DND-41 (cell line): ENCODE measurements around the gene ASB8.

Experiments
- ATAC-seq: fragments of 200-7000 bp; cut with Tn5 transposase; 3 replicates; pipeline ENCODE4 v1.9.1; 2021; ENCODE audit warnings: low read depth; ENCODE audit not compliant: insufficient read depth
- DNase-seq: peaks from one replicate; pipeline ENCODE4 v3.0.0-alpha.2; 2020
- H2AFZ ChIP-seq: 2 replicates; pipeline ENCODE4 v1.6.0; 2012; ENCODE audit warnings: low read depth, low read length
- H3K27ac ChIP-seq: 2 replicates; pipeline ENCODE4 v1.5.1; 2012; ENCODE audit warnings: low read length, inconsistent platforms
- H3K27me3 ChIP-seq: fragments of 200-600 bp; sonication (generic); 2 replicates; pipeline ENCODE4 v1.6.0; 2012; ENCODE audit warnings: low read length, mild to moderate bottlenecking, inconsistent platforms; ENCODE audit not compliant: insufficient read depth, poor library complexity
- H3K36me3 ChIP-seq: 2 replicates; pipeline ENCODE4 v1.5.1; 2012; ENCODE audit warnings: low read length, inconsistent platforms; ENCODE audit not compliant: insufficient read depth
- H3K4me1 ChIP-seq: 2 replicates; pipeline ENCODE4 v1.5.1; 2012; ENCODE audit warnings: mild to moderate bottlenecking, low read length; ENCODE audit not compliant: insufficient read depth
- H3K4me2 ChIP-seq: 2 replicates; pipeline ENCODE4 v1.6.0; 2012; ENCODE audit warnings: mild to moderate bottlenecking, moderate library complexity, low read length, inconsistent platforms; ENCODE audit not compliant: insufficient read depth
- H3K4me3 ChIP-seq, 2 experiments: fragments of 200-600 bp in 1 of 2; shearing (Covaris generic) in 1 of 2; 2 replicates each; pipeline ENCODE4 v1.5.1; 2012 to 2016; ENCODE audit warnings: inconsistent platforms in 2 of 2, low read length in 2 of 2, mild to moderate bottlenecking in 2 of 2, low read depth in 1 of 2, moderate library complexity in 1 of 2
- H3K79me2 ChIP-seq: 2 replicates; pipeline ENCODE4 v1.6.0; 2012; ENCODE audit warnings: low read length, inconsistent platforms; ENCODE audit not compliant: insufficient read depth
- H3K9ac ChIP-seq: 2 replicates; pipeline ENCODE4 v1.6.0; 2012; ENCODE audit warnings: low read depth, mild to moderate bottlenecking, inconsistent platforms, low read length, moderate library complexity
- H3K9me3 ChIP-seq: 2 replicates; pipeline ENCODE4 v1.5.1; 2012; ENCODE audit warnings: low read length, moderate library complexity, mild to moderate bottlenecking, inconsistent platforms; ENCODE audit not compliant: insufficient read depth, severe bottlenecking
- H4K20me1 ChIP-seq: 2 replicates; pipeline ENCODE4 v1.6.0; 2012; ENCODE audit warnings: low read length; ENCODE audit not compliant: insufficient read depth
- CTCF ChIP-seq: IDR thresholded peaks from 2 replicates; pipeline ENCODE4 v1.5.1; 2012; ENCODE audit warnings: borderline replicate concordance, low read length, moderate library complexity, mild to moderate bottlenecking; ENCODE audit not compliant: poor library complexity, severe bottlenecking; ENCODE audit errors: extremely low read depth
- EZH2 ChIP-seq: IDR thresholded peaks from 3 replicates; pipeline ENCODE4 v1.6.1; 2012; ENCODE audit warnings: borderline replicate concordance, low read depth, mild to moderate bottlenecking, moderate library complexity, low read length, inconsistent platforms; ENCODE audit not compliant: severe bottlenecking

ASB8 gene

GRCh38 chr12:48201516-48201915 lies 44.2 kb upstream of the ASB8 start:
- Histone ChIP-seq H3K9ac (no peak overlapping the region), H3K79me2 (no peaks in the 10 kb centered on the region), H2AFZ (no peak overlapping the region), H3K27ac (no peak overlapping the region), H3K4me1 (no peaks in the 10 kb centered on the region), H3K36me3 (no peaks in the 10 kb centered on the region), H3K4me3 (no peak overlapping the region), H4K20me1 (no peaks in the 10 kb centered on the region), H3K9me3 (no peaks in the 10 kb centered on the region), H3K27me3 (peaks cover 10% of the 10 kb centered on the region), H3K4me2 (no peak overlapping the region)
- no peak for ATAC-seq
- TF ChIP-seq CTCF: no peak
- no peak for TF ChIP-seq EZH2
- no peak for DNase-seq

- no peak overlapping the region for H3K27ac ChIP-seq
- no peaks in the 10 kb centered on the region for H4K20me1 ChIP-seq
- no peak overlapping the region for H3K4me2 ChIP-seq
- no peak for DNase-seq
- no peaks in the 10 kb centered on the region for H3K9me3 ChIP-seq
- H2AFZ ChIP-seq: no peak overlapping the region
- H3K4me1 ChIP-seq: no peaks in the 10 kb centered on the region
- no peak overlapping the region for H3K4me3 ChIP-seq
- no peaks in the 10 kb centered on the region for H3K36me3 ChIP-seq
- no peak for TF ChIP-seq CTCF
- TF ChIP-seq EZH2: no peak
- ATAC-seq: no peak
- H3K9ac ChIP-seq: no peak overlapping the region
- peaks cover 10% of the 10 kb centered on the region for H3K27me3 ChIP-seq
- no peaks in the 10 kb centered on the region for H3K79me2 ChIP-seq
Measured at GRCh38 chr12:48201091-48201490, 43.8 kb upstream of the ASB8 start.

- Histone ChIP-seq H3K4me1 (no peaks in the 10 kb centered on the region), H3K9ac (no peak overlapping the region), H3K27me3 (peaks cover 10% of the 10 kb centered on the region), H3K36me3 (no peaks in the 10 kb centered on the region), H3K4me3 (no peak overlapping the region), H3K9me3 (no peaks in the 10 kb centered on the region), H3K4me2 (no peak overlapping the region), H2AFZ (no peak overlapping the region), H3K79me2 (no peaks in the 10 kb centered on the region), H4K20me1 (no peaks in the 10 kb centered on the region), H3K27ac (no peak overlapping the region)
- TF ChIP-seq CTCF: no peak
- TF ChIP-seq EZH2: no peak
- DNase-seq (no peak), ATAC-seq (no peak)
Measured at GRCh38 chr12:48199774-48200221, 42.5 kb upstream of the ASB8 start.

GRCh38 chr12:48198985-48199384 lies 41.7 kb upstream of the ASB8 start:
- Histone ChIP-seq H3K79me2 (no peaks in the 10 kb centered on the region), H3K36me3 (no peaks in the 10 kb centered on the region), H2AFZ (no peak overlapping the region), H3K27ac (no peak overlapping the region), H3K4me2 (no peak overlapping the region), H3K4me3 (no peak overlapping the region), H3K4me1 (no peaks in the 10 kb centered on the region), H3K9me3 (no peaks in the 10 kb centered on the region), H3K9ac (no peak overlapping the region), H4K20me1 (no peaks in the 10 kb centered on the region), H3K27me3 (peaks cover 14% of the 10 kb centered on the region)
- no peak for TF ChIP-seq EZH2
- TF ChIP-seq CTCF: no peak
- no peak for DNase-seq
- ATAC-seq: no peak
